IMR-90 (cell line): ENCODE measurements around the gene OPCML. TPM values are rescaled to one million over a fixed set of nuclear protein-coding genes. Genes with fewer than 3 reads are reported as not detected.

Source experiments
- ATAC-seq: fragments of 200-7000 bp; cut with Tn5 transposase; 2 replicates; pipeline ENCODE4 v1.9.1; 2020; ENCODE audit warnings: low read depth, mild to moderate bottlenecking, moderate library complexity
- BruUV-seq: library from RNA; stranded (reverse); fragments of 400-500 nt; replicated peaks from 2 replicates; lab custom pipeline; 2021; lab: Mats Ljungman, UMichigan
- CTCF ChIA-PET: fragments of 300-600 bp; formaldehyde crosslinking; extraction: SDS; loops from one replicate; lab custom pipeline; 2021; ENCODE audit warnings: antibody characterized with exemption; lab: Yijun Ruan, JAX
- POLR2A ChIA-PET: fragments of 300-600 bp; sonication (Branson Sonifier 250); formaldehyde crosslinking; loops from one replicate; lab custom pipeline; 2022; ENCODE audit warnings: antibody characterized with exemption; ENCODE audit not compliant: unreplicated experiment; lab: Charles Lee
- DNase-seq: peaks from one replicate; pipeline ENCODE4 v3.0.0; 2013
- H2AFZ ChIP-seq: replicated peaks from 2 replicates; pipeline ENCODE3; 2013; ENCODE audit warnings: low read length, mild to moderate bottlenecking; ENCODE audit not compliant: poor library complexity
- H2AK5ac ChIP-seq: 2 replicates; pipeline ENCODE4 v1.6.1; 2013; ENCODE audit warnings: low read depth, low read length, inconsistent platforms
- H2AK9ac ChIP-seq: replicated peaks from 2 replicates; pipeline ENCODE3; 2013; ENCODE audit warnings: mild to moderate bottlenecking, low read depth, low read length, moderate library complexity; ENCODE audit not compliant: poor library complexity
- H2BK120ac ChIP-seq: 2 replicates; pipeline ENCODE4 v1.6.1; 2013; ENCODE audit warnings: low read depth, low read length, inconsistent platforms
- H2BK15ac ChIP-seq: 3 replicates; pipeline ENCODE4 v1.6.1; 2013; ENCODE audit warnings: low read depth, low read length, inconsistent platforms
- H2BK20ac ChIP-seq: 2 replicates; pipeline ENCODE4 v1.6.1; 2013; ENCODE audit warnings: low read depth, mild to moderate bottlenecking, inconsistent platforms, low read length, moderate library complexity
- H2BK5ac ChIP-seq: 2 replicates; pipeline ENCODE4 v1.6.1; 2013; ENCODE audit warnings: mild to moderate bottlenecking, low read depth, low read length, inconsistent platforms; ENCODE audit not compliant: poor library complexity, severe bottlenecking
- H3K14ac ChIP-seq: replicated peaks from 2 replicates; pipeline ENCODE4 v1.6.1; 2013; ENCODE audit warnings: low read depth, low read length, inconsistent platforms
- H3K18ac ChIP-seq: 2 replicates; pipeline ENCODE4 v1.6.1; 2013; ENCODE audit warnings: low read depth, low read length, control low read depth
- H3K23ac ChIP-seq: 2 replicates; pipeline ENCODE4 v1.6.1; 2013; ENCODE audit warnings: low read depth, low read length, inconsistent platforms
- H3K27ac ChIP-seq: 2 replicates; pipeline ENCODE4 v1.5.1; 2013; ENCODE audit warnings: mild to moderate bottlenecking, control low read depth, low read length; ENCODE audit not compliant: insufficient read depth
- H3K27me3 ChIP-seq: 2 replicates; pipeline ENCODE4 v1.6.1; 2013; ENCODE audit warnings: low read length; ENCODE audit not compliant: control insufficient read depth, insufficient read depth
- H3K36me3 ChIP-seq: 2 replicates; pipeline ENCODE4 v1.6.1; 2013; ENCODE audit warnings: low read length, mixed read lengths; ENCODE audit not compliant: control insufficient read depth, insufficient read depth
- H3K4ac ChIP-seq: 2 replicates; pipeline ENCODE4 v1.6.1; 2013; ENCODE audit warnings: low read depth, low read length, inconsistent platforms
- H3K4me1 ChIP-seq: 2 replicates; pipeline ENCODE4 v1.6.1; 2013; ENCODE audit warnings: low read length, mixed read lengths; ENCODE audit not compliant: control insufficient read depth, insufficient read depth
- H3K4me2 ChIP-seq: 2 replicates; pipeline ENCODE4 v1.6.1; 2013; ENCODE audit warnings: low read depth, mild to moderate bottlenecking, control low read depth, low read length, moderate library complexity
- H3K4me3 ChIP-seq: 2 replicates; pipeline ENCODE4 v1.5.1; 2013; ENCODE audit warnings: low read depth, mild to moderate bottlenecking, control low read depth, low read length, moderate library complexity; ENCODE audit not compliant: insufficient read depth
- H3K56ac ChIP-seq: 2 replicates; pipeline ENCODE4 v1.6.1; 2013; ENCODE audit warnings: low read length, inconsistent platforms; ENCODE audit not compliant: insufficient read depth; ENCODE audit errors: extremely low read depth
- H3K79me1 ChIP-seq, 2 experiments: 2 replicates each; pipeline ENCODE4 v1.6.1; 2013; ENCODE audit warnings: low read length in 2 of 2, inconsistent platforms in 1 of 2, low read depth in 1 of 2
- H3K9ac ChIP-seq: 2 replicates; pipeline ENCODE4 v1.6.1; 2013; ENCODE audit warnings: low read depth, low read length, control low read depth
- H3K9me1 ChIP-seq: 2 replicates; pipeline ENCODE4 v1.6.1; 2013; ENCODE audit warnings: low read length, inconsistent platforms; ENCODE audit not compliant: insufficient read depth
- H3K9me3 ChIP-seq: 2 replicates; pipeline ENCODE4 v1.6.1; 2013; ENCODE audit warnings: low read length; ENCODE audit not compliant: control insufficient read depth, insufficient read depth
- H4K20me1 ChIP-seq: 2 replicates; pipeline ENCODE4 v1.6.1; 2013; ENCODE audit warnings: low read length, inconsistent platforms; ENCODE audit not compliant: insufficient read depth
- H4K5ac ChIP-seq: 2 replicates; pipeline ENCODE4 v1.6.1; 2013; ENCODE audit warnings: mild to moderate bottlenecking, low read depth, low read length, control low read depth
- H4K8ac ChIP-seq, 2 experiments: 2 replicates each; pipeline ENCODE4 v1.6.1; 2013; ENCODE audit warnings: low read depth in 2 of 2, low read length in 2 of 2, control low read depth in 1 of 2, inconsistent platforms in 1 of 2
- H4K91ac ChIP-seq: 2 replicates; pipeline ENCODE4 v1.6.1; 2013; ENCODE audit warnings: low read depth, low read length, inconsistent platforms; ENCODE audit not compliant: insufficient read depth
- CTCF ChIP-seq: conservative IDR thresholded peaks from 2 replicates; pipeline ENCODE4 v1.5.1; 2012; ENCODE audit warnings: mild to moderate bottlenecking, low read depth, low read length, improper control_type of control experiment
- MAZ ChIP-seq: IDR thresholded peaks from 2 replicates; pipeline ENCODE4 v1.6.1; 2012; ENCODE audit warnings: low read depth, mild to moderate bottlenecking, low read length, improper control_type of control experiment, moderate library complexity, borderline replicate concordance
- MXI1 ChIP-seq: IDR thresholded peaks from 2 replicates; pipeline ENCODE4 v1.6.1; 2012; ENCODE audit warnings: low read depth, mild to moderate bottlenecking, low read length, moderate library complexity, borderline replicate concordance
- POLR2A ChIP-seq: IDR thresholded peaks from 2 replicates; pipeline ENCODE4 v1.6.1; 2012; ENCODE audit warnings: mild to moderate bottlenecking, low read depth, low read length
- SMC3 ChIP-seq: fragments of 150-350 bp; IDR thresholded peaks from 2 replicates; pipeline ENCODE4 v1.6.1; 2016; ENCODE audit warnings: low read depth, mild to moderate bottlenecking, antibody characterized with exemption, low read length, moderate library complexity
- WGBS, 2 experiments: methylation state at CpG; one replicate each; pipeline versions ENCODE4 v1.1.5 to v1.1.7; 2013; ENCODE audit warnings: missing lambda C conversion rate in 2 of 2; ENCODE audit not compliant: insufficient read length in 1 of 2; ENCODE audit errors: extremely low coverage in 2 of 2; 5-methylcytosine and 5-hydroxymethylcytosine counted together
- dilution Hi-C: fragments of 300-500 bp; cut with HindIII; formaldehyde crosslinking; loops from one replicate; pipeline ENCODE4 v1.14.3; 2018; ENCODE audit warnings: low sequenced_read_pairs; ENCODE audit not compliant: unreplicated experiment
- in situ Hi-C: fragments of 300-500 bp; cut with MboI; formaldehyde crosslinking; loops from 3 replicates; pipeline ENCODE4 v1.14.3; 2019; ENCODE audit warnings: low sequenced_read_pairs, inconsistent platforms, mixed read lengths
- intact Hi-C: fragments of 100-400 bp; cut with micrococcal nuclease; formaldehyde crosslinking; loops from 2 replicates; pipeline ENCODE4 v1.10.0; 2022
- polyA plus RNA-seq, 3 experiments: library from polyadenylated mRNA; depleted of rRNA; stranded (reverse); fragments of >200 nt; gene quantifications; 2 replicates each; pipeline ENCODE4 v1.2.3, GENCODE V29; 2012; ENCODE audit warnings: low replicate concordance in 1 of 3
- total RNA-seq: library from RNA; depleted of rRNA; stranded (reverse); fragments of >200 nt; gene quantifications from 2 replicates; pipeline ENCODE4 v1.2.3, GENCODE V29; 2012

The OPCML gene
- total and polyA plus RNA-seq, 2 of the 4 experiments (the other 2 are of a cell fraction), result under 0.01 to 2.6 TPM

- no peak for DNase-seq
- Histone ChIP-seq H3K14ac (no peak overlapping the region), H3K36me3 (no peaks in the 10 kb centered on the region), H3K4ac (no peak overlapping the region), H3K56ac (no peak overlapping the region), H2AK9ac (no peak overlapping the region), H4K91ac (no peak overlapping the region), H3K23ac (no peak overlapping the region), H3K18ac (no peak overlapping the region), H2BK120ac (no peak overlapping the region), H4K8ac (no peak overlapping the region), H2AFZ (no peak overlapping the region), H4K5ac (no peak overlapping the region), H2BK20ac (no peak overlapping the region), H3K4me2 (no peak overlapping the region), H2AK5ac (no peak overlapping the region), H3K79me1 (no peaks in the 10 kb centered on the region), H3K4me1 (no peaks in the 10 kb centered on the region), H2BK15ac (no peak overlapping the region), H3K27ac (no peak overlapping the region), H3K9ac (no peak overlapping the region), H2BK5ac (no peak overlapping the region), H3K9me1 (no peaks in the 10 kb centered on the region), H3K27me3 (no peaks in the 10 kb centered on the region), H3K9me3 (no peaks in the 10 kb centered on the region), H3K4me3 (no peak overlapping the region), H4K20me1 (no peaks in the 10 kb centered on the region)
- WGBS, 2 experiments, result 83% methylated on average over 2 of the region's 4 CpGs; no CpG with 5 or more reads in 1 of the 2 experiments
- no peak for ATAC-seq
- ChIA-PET CTCF (no interaction called here), POLR2A (no interaction called here)
- TF ChIP-seq SMC3 (no peak), MAZ (no peak), POLR2A (no peak), CTCF (no peak), MXI1 (no peak)
- BruUV-seq, result no TSS peak
- dilution Hi-C loops, result no loop called here
- in situ Hi-C loops, result no loop called here
- intact Hi-C loops, result no loop called here
Measured at GRCh38 chr11:132523929-132524328, 1008.4 kb downstream of the OPCML start.
